OCI-LY1 (cell line): ENCODE data around the gene ACOD1.

Experiments
- H2AFZ ChIP-seq: fragments of 200-600 bp; sonication (generic), shearing (Covaris generic); 2 replicates; pipeline ENCODE4 v1.6.0; 2014; ENCODE audit warnings: antibody characterized with exemption, mild to moderate bottlenecking, low read length
- H3F3A ChIP-seq: fragments of 200-600 bp; sonication (generic), shearing (Covaris generic); 2 replicates; pipeline ENCODE4 v1.6.0; 2014; ENCODE audit warnings: mild to moderate bottlenecking, antibody characterized with exemption, low read length, moderate library complexity; ENCODE audit not compliant: insufficient read depth
- H3K27ac ChIP-seq: fragments of 200-600 bp; sonication (generic); 2 replicates; pipeline ENCODE4 v1.5.1; 2014; ENCODE audit warnings: low read length, mixed run types, mild to moderate bottlenecking, low read depth; ENCODE audit not compliant: poor library complexity, severe bottlenecking
- H3K27me3 ChIP-seq: fragments of 200-600 bp; sonication (generic); 2 replicates; pipeline ENCODE4 v1.6.0; 2014; ENCODE audit warnings: antibody characterized with exemption, mild to moderate bottlenecking, low read length, moderate library complexity; ENCODE audit not compliant: insufficient read depth
- H3K36me3 ChIP-seq: fragments of 200-600 bp; sonication (generic); 2 replicates; pipeline ENCODE4 v1.6.1; 2014; ENCODE audit warnings: mild to moderate bottlenecking, antibody characterized with exemption, low read length, moderate library complexity, mixed read lengths; ENCODE audit not compliant: insufficient read depth
- H3K4me1 ChIP-seq: fragments of 200-600 bp; sonication (generic); 2 replicates; pipeline ENCODE4 v1.5.1; 2014; ENCODE audit warnings: mild to moderate bottlenecking, low read length, moderate library complexity; ENCODE audit not compliant: insufficient read depth, severe bottlenecking
- H3K4me2 ChIP-seq: fragments of 200-600 bp; sonication (generic), shearing (Covaris generic); 2 replicates; pipeline ENCODE4 v1.6.1; 2014; ENCODE audit warnings: low read length
- H3K4me3 ChIP-seq: fragments of 200-600 bp; sonication (generic); 2 replicates; pipeline ENCODE4 v1.5.1; 2014; ENCODE audit warnings: low read length, low read depth, mild to moderate bottlenecking, mixed read lengths; ENCODE audit not compliant: poor library complexity, severe bottlenecking
- H3K79me2 ChIP-seq: fragments of 200-600 bp; shearing (Covaris generic); 2 replicates; pipeline ENCODE4 v1.6.1; 2016; ENCODE audit warnings: mixed run types, low read length, mixed read lengths; ENCODE audit not compliant: insufficient read depth
- H3K9ac ChIP-seq: fragments of 200-600 bp; sonication (generic), shearing (Covaris generic); 2 replicates; pipeline ENCODE4 v1.6.1; 2014; ENCODE audit warnings: mild to moderate bottlenecking, low read length, mixed read lengths
- H3K9me2 ChIP-seq: fragments of 200-600 bp; sonication (generic), shearing (Covaris generic); 2 replicates; pipeline ENCODE4 v1.6.1; 2014; ENCODE audit warnings: low read depth, mild to moderate bottlenecking, low read length, mixed read lengths
- H3K9me3 ChIP-seq: fragments of 200-600 bp; shearing (Covaris generic); 2 replicates; pipeline ENCODE4 v1.6.1; 2014; ENCODE audit warnings: low read length, mixed read lengths
- H4K20me1 ChIP-seq: fragments of 200-600 bp; sonication (generic), shearing (Covaris generic); 2 replicates; pipeline ENCODE4 v1.6.0; 2016; ENCODE audit warnings: mild to moderate bottlenecking, low read length; ENCODE audit not compliant: insufficient read depth
- EZH2 ChIP-seq: fragments of 200-600 bp; sonication (generic), shearing (Covaris generic); IDR thresholded peaks from 2 replicates; pipeline ENCODE4 v1.8.0; 2017; ENCODE audit warnings: borderline replicate concordance, mixed run types, mild to moderate bottlenecking, antibody characterized with exemption, low read length, moderate library complexity, mixed read lengths
- TF ChIP-seq, protein P1 (sequence below): fragments of 200-600 bp; sonication (generic), shearing (Covaris generic); IDR thresholded peaks from 2 replicates; pipeline ENCODE4 v1.5.1; 2017; ENCODE audit warnings: mild to moderate bottlenecking, antibody characterized with exemption, low read length, moderate library complexity, mixed read lengths

Gene ACOD1

GRCh38 chr13:76971215-76971614, 22.9 kb downstream of the ACOD1 start:
- TF ChIP-seq EZH2, result no peak
- TF ChIP-seq, protein P1, sequence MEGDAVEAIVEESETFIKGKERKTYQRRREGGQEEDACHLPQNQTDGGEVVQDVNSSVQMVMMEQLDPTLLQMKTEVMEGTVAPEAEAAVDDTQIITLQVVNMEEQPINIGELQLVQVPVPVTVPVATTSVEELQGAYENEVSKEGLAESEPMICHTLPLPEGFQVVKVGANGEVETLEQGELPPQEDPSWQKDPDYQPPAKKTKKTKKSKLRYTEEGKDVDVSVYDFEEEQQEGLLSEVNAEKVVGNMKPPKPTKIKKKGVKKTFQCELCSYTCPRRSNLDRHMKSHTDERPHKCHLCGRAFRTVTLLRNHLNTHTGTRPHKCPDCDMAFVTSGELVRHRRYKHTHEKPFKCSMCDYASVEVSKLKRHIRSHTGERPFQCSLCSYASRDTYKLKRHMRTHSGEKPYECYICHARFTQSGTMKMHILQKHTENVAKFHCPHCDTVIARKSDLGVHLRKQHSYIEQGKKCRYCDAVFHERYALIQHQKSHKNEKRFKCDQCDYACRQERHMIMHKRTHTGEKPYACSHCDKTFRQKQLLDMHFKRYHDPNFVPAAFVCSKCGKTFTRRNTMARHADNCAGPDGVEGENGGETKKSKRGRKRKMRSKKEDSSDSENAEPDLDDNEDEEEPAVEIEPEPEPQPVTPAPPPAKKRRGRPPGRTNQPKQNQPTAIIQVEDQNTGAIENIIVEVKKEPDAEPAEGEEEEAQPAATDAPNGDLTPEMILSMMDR, result no peak
- no peak overlapping the region for H3K9ac ChIP-seq

DNA sequence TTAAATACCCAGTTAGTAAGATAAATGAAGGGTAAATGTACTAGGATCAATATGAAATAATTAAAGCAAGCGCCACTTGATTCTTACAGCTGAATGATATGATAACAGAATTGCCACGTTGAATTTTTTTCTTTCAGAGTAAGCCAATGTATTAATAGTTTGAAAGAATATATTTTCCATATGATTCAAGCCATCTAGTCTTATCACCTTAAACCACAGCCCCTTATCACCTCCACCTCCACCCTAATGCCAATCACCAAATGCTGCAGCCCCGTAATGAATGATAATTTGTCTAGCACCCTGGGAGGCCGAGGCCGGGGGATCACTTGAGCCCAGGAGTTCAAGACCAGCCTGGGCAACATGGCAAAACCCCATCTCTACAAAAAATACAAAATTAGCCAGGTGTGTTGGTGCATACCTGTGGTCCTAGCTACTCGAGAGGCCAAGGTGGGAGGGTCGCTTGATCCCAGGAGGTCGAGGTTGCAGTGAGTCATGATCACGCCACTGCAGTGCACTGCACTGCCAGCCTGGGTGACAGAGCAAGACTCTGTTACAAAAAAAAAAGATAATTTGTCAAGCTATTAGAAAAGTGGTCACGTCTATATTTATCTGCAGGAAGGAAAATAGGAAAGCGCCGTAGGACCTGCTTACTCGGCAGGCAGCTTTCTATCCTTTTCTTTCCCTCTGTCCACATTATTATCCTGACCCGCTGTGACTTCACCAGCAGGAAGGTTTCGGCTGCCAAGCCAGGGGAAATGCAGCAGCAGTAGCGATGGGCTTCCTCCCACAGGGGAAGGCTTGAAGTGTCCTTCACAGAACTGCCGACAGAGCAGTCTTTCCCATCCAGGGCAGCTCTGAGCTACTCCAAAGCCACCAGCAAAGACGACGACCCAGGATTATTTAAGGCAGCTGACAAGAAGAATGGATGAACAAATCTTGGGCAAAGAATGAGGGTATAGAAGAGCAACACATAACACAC, 23.8 kb downstream of the ACOD1 start:
- Histone ChIP-seq H3K27ac (no peak overlapping the region), H3K9me3 (no peaks in the 10 kb centered on the region), H3K36me3 (no peaks in the 10 kb centered on the region), H3F3A (no peaks in the 10 kb centered on the region), H3K79me2 (no peaks in the 10 kb centered on the region), H3K4me2 (no peak overlapping the region), H3K27me3 (no peaks in the 10 kb centered on the region), H2AFZ (no peak overlapping the region), H3K4me1 (no peaks in the 10 kb centered on the region), H3K4me3 (no peak overlapping the region), H4K20me1 (no peaks in the 10 kb centered on the region), H3K9ac (no peak overlapping the region), H3K9me2 (no peaks in the 10 kb centered on the region)
- TF ChIP-seq, protein P1, result no peak

More at GRCh38 chr13:76971215-76971614, 22.9 kb downstream of the ACOD1 start:
- Histone ChIP-seq H3K4me3 (no peak overlapping the region), H3K4me1 (no peaks in the 10 kb centered on the region), H2AFZ (no peak overlapping the region), H4K20me1 (no peaks in the 10 kb centered on the region), H3K27me3 (no peaks in the 10 kb centered on the region), H3K79me2 (no peaks in the 10 kb centered on the region), H3K9me2 (no peaks in the 10 kb centered on the region), H3K9me3 (no peaks in the 10 kb centered on the region), H3F3A (no peaks in the 10 kb centered on the region), H3K4me2 (no peak overlapping the region), H3K36me3 (no peaks in the 10 kb centered on the region), H3K27ac (no peak overlapping the region)

- Histone ChIP-seq H3K79me2 (no peaks in the 10 kb centered on the region), H3K36me3 (no peaks in the 10 kb centered on the region), H3K4me3 (no peak overlapping the region), H2AFZ (no peak overlapping the region), H3K9ac (no peak overlapping the region), H3K9me2 (no peaks in the 10 kb centered on the region), H3K4me2 (no peak overlapping the region), H3F3A (no peaks in the 10 kb centered on the region), H4K20me1 (no peaks in the 10 kb centered on the region), H3K27me3 (no peaks in the 10 kb centered on the region), H3K9me3 (no peaks in the 10 kb centered on the region), H3K4me1 (no peaks in the 10 kb centered on the region), H3K27ac (no peak overlapping the region)
- TF ChIP-seq, protein P1, result no peak
- no peak for TF ChIP-seq EZH2
Observed at GRCh38 chr13:76973920-76974617, 25.8 kb downstream of the ACOD1 start.
